SK-N-MC (cell line): ENCODE measurements around the gene DRC3.

Experiments
- DNase-seq: peaks from one replicate; pipeline ENCODE4 v3.0.0-alpha.2; 2011; ENCODE audit warnings: low read depth, low spot score
- H3K27ac ChIP-seq: fragments of 200-600 bp; sonication (generic); 2 replicates; pipeline ENCODE4 v1.5.1; 2016; ENCODE audit warnings: mixed run types
- H3K36me3 ChIP-seq: fragments of 200-600 bp; sonication (generic); 2 replicates; pipeline ENCODE4 v1.6.1; 2017; ENCODE audit warnings: antibody characterized with exemption, low read length, mixed read lengths; ENCODE audit not compliant: insufficient read depth
- H3K4me3 ChIP-seq: fragments of 200-600 bp; sonication (generic); 2 replicates; pipeline ENCODE4 v1.5.1; 2016
- H3K9ac ChIP-seq: fragments of 200-600 bp; sonication (generic); 2 replicates; pipeline ENCODE4 v1.8.0; 2017; ENCODE audit warnings: mixed run types, mixed read lengths; ENCODE audit not compliant: insufficient read length
- H3K9me3 ChIP-seq: fragments of 200-600 bp; sonication (generic); 2 replicates; pipeline ENCODE4 v1.6.1; 2017; ENCODE audit warnings: low read depth, mild to moderate bottlenecking, antibody characterized with exemption, low read length, moderate library complexity, mixed read lengths
- EZH2 ChIP-seq: fragments of 200-600 bp; sonication (generic); IDR thresholded peaks from one replicate; pipeline ENCODE4 v1.6.1; 2017; ENCODE audit warnings: antibody characterized with exemption
- FOXP2 ChIP-seq: optimal IDR thresholded peaks from 2 replicates; pipeline ENCODE3; 2011; ENCODE audit warnings: mild to moderate bottlenecking, moderate library complexity; ENCODE audit not compliant: insufficient read depth; ENCODE audit errors: extremely low read length, control extremely low read depth
- POLR2AphosphoS5 ChIP-seq: IDR thresholded peaks from 2 replicates; pipeline ENCODE4 v1.6.1; 2012; ENCODE audit warnings: mild to moderate bottlenecking, low read depth, low read length, borderline replicate concordance

The DRC3 gene

GRCh38 chr17:18044609-18045008 lies 71.9 kb downstream of the DRC3 start:
- no peak for TF ChIP-seq EZH2
- TF ChIP-seq POLR2AphosphoS5: no peak
- TF ChIP-seq FOXP2: no peak
- Histone ChIP-seq H3K9me3 (no peaks in the 10 kb centered on the region), H3K36me3 (peaks cover 9% of the 10 kb centered on the region), H3K9ac (no peak overlapping the region), H3K27ac (no peak overlapping the region), H3K4me3 (no peak overlapping the region)
- DNase-seq: no peak

DNA sequence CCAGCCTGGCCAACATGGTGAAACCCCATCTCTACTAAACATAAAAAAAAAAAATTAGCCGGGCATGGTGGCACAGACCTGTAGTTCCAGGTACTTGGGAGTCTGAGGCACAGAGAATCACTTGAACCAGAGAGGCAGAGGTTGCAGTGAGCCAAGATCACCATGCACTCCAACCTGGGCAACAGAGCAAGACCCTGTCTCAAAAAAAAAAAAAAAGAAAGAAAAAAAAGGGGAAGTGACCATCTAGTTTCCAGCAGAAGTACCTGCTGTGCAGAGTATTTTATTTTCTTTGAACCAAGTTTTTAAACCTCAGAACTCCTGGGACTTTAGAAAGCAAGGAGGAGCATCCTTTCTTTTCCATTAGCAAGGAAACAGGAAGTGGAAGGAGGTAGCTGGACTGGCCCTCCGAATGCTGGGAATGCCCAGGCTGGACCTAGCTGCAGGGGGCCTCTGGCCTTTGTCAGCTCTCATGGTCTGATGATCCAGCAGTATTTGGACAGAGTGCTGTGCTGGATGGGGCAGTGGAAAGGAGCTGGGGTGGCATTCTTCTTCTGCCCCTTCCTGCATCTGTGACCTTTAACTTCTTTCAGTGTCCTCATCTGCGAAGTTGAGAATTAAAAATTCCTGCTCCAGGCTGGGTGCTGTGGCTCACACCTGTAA lies 73.2 kb downstream of the DRC3 start:
- Histone ChIP-seq H3K9me3 (no peaks in the 10 kb centered on the region), H3K36me3 (peaks cover 9% of the 10 kb centered on the region), H3K4me3 (no peak overlapping the region), H3K9ac (no peak overlapping the region), H3K27ac (no peak overlapping the region)
- no peak for DNase-seq
- TF ChIP-seq POLR2AphosphoS5 (no peak), FOXP2 (no peak), EZH2 (no peak)

DNA sequence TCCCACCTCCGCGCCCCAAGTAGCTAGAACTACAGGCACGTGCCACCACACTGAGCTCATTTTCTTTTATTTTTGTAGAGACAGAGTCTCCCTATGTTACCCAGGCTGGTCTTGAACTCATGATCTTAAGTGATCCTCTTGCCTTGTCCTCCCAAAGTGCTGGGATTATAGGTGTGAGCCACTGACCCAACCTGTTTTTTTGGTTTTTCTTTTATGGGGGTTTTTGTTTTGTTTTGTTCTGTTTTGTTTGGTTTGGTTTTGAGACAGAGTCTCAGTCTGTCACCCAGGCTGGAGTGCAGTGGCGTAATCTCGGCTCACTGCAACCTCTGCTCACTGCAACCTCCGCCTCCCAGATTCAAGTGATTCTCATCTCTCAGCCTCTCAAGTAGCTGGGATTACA lies 82.9 kb downstream of the DRC3 start:
- H3K27ac ChIP-seq: no peak overlapping the region
- no peak for TF ChIP-seq EZH2
- no peak for TF ChIP-seq FOXP2
- no peak for TF ChIP-seq POLR2AphosphoS5
- H3K9ac ChIP-seq: no peak overlapping the region
- DNase-seq: no peak
- no peak overlapping the region for H3K4me3 ChIP-seq
- H3K9me3 ChIP-seq: no peaks in the 10 kb centered on the region
- H3K36me3 ChIP-seq: peaks cover 6% of the 10 kb centered on the region; the same call in 1 of the 2 replicates

GRCh38 chr17:18056214-18056613 lies 83.6 kb downstream of the DRC3 start:
- no peak overlapping the region for H3K27ac ChIP-seq
- no peak for DNase-seq
- no peak for TF ChIP-seq FOXP2
- no peak for TF ChIP-seq POLR2AphosphoS5
- no peak for TF ChIP-seq EZH2
- no peaks in the 10 kb centered on the region for H3K9me3 ChIP-seq
- H3K36me3 ChIP-seq: peaks cover 6% of the 10 kb centered on the region; the same call in 1 of the 2 replicates
- H3K9ac ChIP-seq: no peak overlapping the region
- H3K4me3 ChIP-seq: no peak overlapping the region

DNA sequence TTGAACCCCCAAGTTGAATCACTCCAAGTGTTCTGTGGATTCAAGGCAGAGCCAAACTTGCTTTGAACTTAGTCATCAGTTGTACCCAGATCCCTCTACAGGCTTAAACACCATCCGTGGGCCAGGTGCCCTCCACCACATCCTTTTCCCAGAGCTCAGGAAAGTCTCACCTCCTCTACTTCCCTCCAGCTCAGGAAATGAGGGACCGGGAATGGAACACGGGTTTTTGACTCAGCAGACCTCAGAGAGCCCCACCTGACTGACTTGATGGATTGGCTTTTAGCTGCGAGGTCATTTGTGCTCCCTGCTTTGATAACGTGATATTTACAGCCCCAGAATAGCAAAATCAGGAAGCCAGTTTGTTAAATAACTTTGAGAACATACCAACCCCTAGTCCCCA lies 86.6 kb downstream of the DRC3 start:
- TF ChIP-seq POLR2AphosphoS5: no peak
- no peak for TF ChIP-seq FOXP2
- TF ChIP-seq EZH2: no peak
- peaks cover 15% of the 10 kb centered on the region; the same call in 1 of the 2 replicates for H3K36me3 ChIP-seq
- no peak overlapping the region for H3K27ac ChIP-seq

DNA sequence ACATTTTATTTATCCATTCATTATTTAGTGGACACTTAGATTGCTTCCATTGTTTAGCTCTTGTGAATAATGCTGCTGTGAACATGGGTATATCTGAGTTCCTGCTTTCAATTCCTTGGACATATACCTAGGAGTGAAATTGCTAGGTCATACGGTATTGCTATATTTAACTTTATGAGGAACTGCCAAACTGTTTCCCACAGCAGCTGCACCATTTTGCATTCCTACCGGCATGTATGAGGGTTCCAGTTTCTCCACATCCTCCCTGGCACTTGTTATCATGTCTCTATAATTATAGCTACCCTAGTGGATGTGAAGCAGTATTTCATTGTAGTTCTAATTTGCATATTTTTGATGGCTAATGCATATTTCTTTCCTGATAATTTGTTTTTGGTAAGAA lies 91.4 kb downstream of the DRC3 start:
- Histone ChIP-seq H3K36me3 (peaks cover 9% of the 10 kb centered on the region; the same call in 1 of the 2 replicates), H3K9me3 (no peaks in the 10 kb centered on the region)
- no peak for DNase-seq

More for the DNA sequence above, 86.6 kb downstream of the DRC3 start:
- DNase-seq: no peak
- no peak overlapping the region for H3K4me3 ChIP-seq
- H3K9me3 ChIP-seq: no peaks in the 10 kb centered on the region
- H3K9ac ChIP-seq: no peak overlapping the region

GRCh38 chr17:18065546-18065945 lies 92.9 kb downstream of the DRC3 start:
- Histone ChIP-seq H3K9ac (no peak overlapping the region), H3K36me3 (peaks cover 9% of the 10 kb centered on the region; the same call in 1 of the 2 replicates), H3K27ac (no peak overlapping the region), H3K4me3 (no peak overlapping the region), H3K9me3 (no peaks in the 10 kb centered on the region)
- TF ChIP-seq FOXP2 (no peak), POLR2AphosphoS5 (no peak), EZH2 (no peak)
- no peak for DNase-seq

More for the DNA sequence above, 91.4 kb downstream of the DRC3 start:
- TF ChIP-seq POLR2AphosphoS5 (no peak), EZH2 (no peak), FOXP2 (no peak)
- H3K9ac ChIP-seq: no peak overlapping the region
- no peak overlapping the region for H3K27ac ChIP-seq
- no peak overlapping the region for H3K4me3 ChIP-seq
